ENCODE results near the gene GRN. TPM values are rescaled to one million over a fixed set of nuclear protein-coding genes. Genes with fewer than 3 reads are reported as not detected.

The GRN gene
- total and polyA plus RNA-seq, 2 of the 8 experiments (the other 6 are each of a cell fraction or from before 2014, with no cell fraction given), result 108 to 387 TPM

GRCh38 chr17:44380767-44381166 is 35.7 kb downstream of the GRN start:
- CTCF ChIA-PET (ENCODE audit: partially characterized antibody), result interaction anchor here (0.6 to 13.8 kb wide), 3 partner anchors 9 to 131 kb away, joined by 3 to 177 read pairs (median 6); partner anchors contain the start of genes FAM171A2 and ITGA2B
- H4K20me1 ChIP-seq (replicated peaks in 1 of 2; ENCODE audit: control insufficient read depth in 1 of 2, insufficient read depth in 2 of 2, low read length in 2 of 2), result peaks cover 0 to 4% of the 10 kb centered on the region in 2 experiments
- TF ChIP-seq TBP (IDR thresholded peaks at IDR 0.05; ENCODE audit: low read depth, low read length) (no peak), EGR1 (IDR thresholded peaks at IDR 0.05; ENCODE audit: borderline replicate concordance, low read depth, low read length) (no peak), SUZ12 (IDR thresholded peaks at IDR 0.05; ENCODE audit: low read length) (no peak), GABPA (IDR thresholded peaks at IDR 0.05; ENCODE audit: borderline replicate concordance, insufficient read depth, low read length) (no peak), RBBP5 (IDR thresholded peaks at IDR 0.05; ENCODE audit: borderline replicate concordance, low read depth, low read length) (no peak), EP300 (IDR thresholded peaks at IDR 0.05; ENCODE audit: borderline replicate concordance in 1 of 2, low read depth in 2 of 2, low read length in 2 of 2) (no peak), SIRT6 (IDR thresholded peaks at IDR 0.05; ENCODE audit: low read length) (no peak), KDM5A (IDR thresholded peaks at IDR 0.05; ENCODE audit: low read length) (no peak), RXRA (IDR thresholded peaks at IDR 0.05; ENCODE audit: insufficient read depth, low read depth, low read length) (no peak), BCL11A (IDR thresholded peaks at IDR 0.05; ENCODE audit: low read depth in 2 of 2, low read length in 2 of 2) (no peak), ASH2L (IDR thresholded peaks at IDR 0.05; ENCODE audit: low read length) (no peak), RAD21 (IDR thresholded peaks at IDR 0.05 in 1 of 2, conservative IDR thresholded peaks at IDR 0.05 in 1 of 2; ENCODE audit: low read depth in 2 of 2, low read length in 2 of 2) (no peak), BRCA1 (IDR thresholded peaks at IDR 0.05; ENCODE audit: low read depth, low read length) (no peak), POU5F1 (IDR thresholded peaks at IDR 0.05; ENCODE audit: low read depth, low read length) (no peak)

More at GRCh38 chr17:44380767-44381166, 35.7 kb downstream of the GRN start:
- Histone ChIP-seq H3K4me1 (replicated peaks in 1 of 4; ENCODE audit: control insufficient read depth in 3 of 4, insufficient read depth in 4 of 4, low read length in 3 of 4) (peaks cover 0 to 21% (median 8%) of the 10 kb centered on the region in 4 experiments; a peak in 6 of 7 replicates), H3K56ac (replicated peaks; ENCODE audit: insufficient read length, low read depth, low read length) (no peak overlapping the region), H3K27ac (ENCODE audit: low read depth, low read length) (no peak overlapping the region), H2BK5ac (ENCODE audit: low read depth, low read length) (no peak overlapping the region), H3K36me3 (ENCODE audit: control insufficient read depth in 2 of 4, insufficient read depth in 4 of 4, low read length in 3 of 4) (no peaks in the 10 kb centered on the region), H3K9ac (replicated peaks in 1 of 4; ENCODE audit: extremely low read depth in 1 of 4, low read depth in 3 of 4, low read length in 3 of 4) (no peak overlapping the region; a peak in 1 of 7 replicates), H4K8ac (ENCODE audit: extremely low read depth, insufficient read depth, low read length) (no peak overlapping the region), H3K79me1 (ENCODE audit: low read depth, low read length) (no peaks in the 10 kb centered on the region), H3K23me2 (ENCODE audit: low read depth, low read length) (peaks cover 11% of the 10 kb centered on the region; the same call in 1 of the 2 replicates), H3K4ac (replicated peaks; ENCODE audit: insufficient read length, low read depth, low read length) (no peak overlapping the region), H3K27me3 (replicated peaks in 1 of 4; ENCODE audit: control insufficient read depth in 3 of 4, extremely low read depth in 1 of 4, insufficient read depth in 3 of 4, low read length in 3 of 4) (peaks cover 10 to 26% (median 23%) of the 10 kb centered on the region in 4 experiments), H2AK5ac (ENCODE audit: low read depth, low read length) (no peak overlapping the region), H2BK15ac (ENCODE audit: low read length) (no peak overlapping the region), H2AFZ (ENCODE audit: low read length) (no peak overlapping the region), H3K4me2 (ENCODE audit: insufficient read depth in 1 of 2, low read depth in 2 of 2, low read length in 2 of 2) (no peak overlapping the region), H4K91ac (replicated peaks; ENCODE audit: insufficient read length, low read length) (no peak overlapping the region), H4K5ac (ENCODE audit: insufficient read length, low read depth, low read length) (no peak overlapping the region), H2BK120ac (replicated peaks; ENCODE audit: low read depth, low read length) (no peak overlapping the region), H3K18ac (ENCODE audit: extremely low read depth, low read length) (no peak overlapping the region), H2BK12ac (ENCODE audit: low read depth, low read length) (peak overlapping the region; percentile 29; the same call in 1 of the 2 replicates), H3K14ac (ENCODE audit: insufficient read length) (no peak overlapping the region), H3K4me3 (ENCODE audit: extremely low read depth in 1 of 4, insufficient read depth in 2 of 4, low read depth in 3 of 4, low read length in 4 of 4) (no peak overlapping the region), H3K23ac (ENCODE audit: insufficient read length) (no peak overlapping the region), H3K79me2 (ENCODE audit: control insufficient read depth in 1 of 2, insufficient read depth in 2 of 2, low read length in 2 of 2) (no peaks in the 10 kb centered on the region), H3K9me3 (ENCODE audit: insufficient read depth in 2 of 2, low read depth in 1 of 2, low read length in 1 of 2) (no peaks in the 10 kb centered on the region), H2BK20ac (ENCODE audit: low read length) (no peak overlapping the region)
- POLR2A ChIA-PET (ENCODE audit: partially characterized antibody), result interaction anchor here (0.7 to 1.6 kb wide), 4 partner anchors 8 to 142 kb away, joined by 3 read pairs; no protein-coding TSS in a partner anchor
- WGBS, 2 experiments (ENCODE audit: extremely low coverage in 1 of 2, insufficient coverage in 1 of 2, insufficient read length in 1 of 2, insufficient replicate concordance in 2 of 2, low coverage in 1 of 2, low lambda C conversion rate in 2 of 2, missing lambda C conversion rate in 1 of 2), result 87% methylated on average over 9 of the region's 9 CpGs; no CpG with 5 or more reads in 1 of the 2 experiments
- no peak for FAIRE-seq
- no peak for DNase-seq (ENCODE audit: low read depth in 1 of 2, low spot score in 2 of 2)
